A549 treated with Mapracorat at 1 μM for 4 hours (cell line): Measurements from ENCODE around the gene LRCH1. TPM values are rescaled to one million over a fixed set of nuclear protein-coding genes. Genes with fewer than 3 reads are reported as not detected.

ENCODE experiments used
- total RNA-seq: library from RNA; stranded (reverse); fragments of 200-300 nt; extraction: Qiagen RNA extraction; gene quantifications from 5 replicates; pipeline ENCODE4 v1.2.3, GENCODE V29; 2022

Gene LRCH1, protein sequence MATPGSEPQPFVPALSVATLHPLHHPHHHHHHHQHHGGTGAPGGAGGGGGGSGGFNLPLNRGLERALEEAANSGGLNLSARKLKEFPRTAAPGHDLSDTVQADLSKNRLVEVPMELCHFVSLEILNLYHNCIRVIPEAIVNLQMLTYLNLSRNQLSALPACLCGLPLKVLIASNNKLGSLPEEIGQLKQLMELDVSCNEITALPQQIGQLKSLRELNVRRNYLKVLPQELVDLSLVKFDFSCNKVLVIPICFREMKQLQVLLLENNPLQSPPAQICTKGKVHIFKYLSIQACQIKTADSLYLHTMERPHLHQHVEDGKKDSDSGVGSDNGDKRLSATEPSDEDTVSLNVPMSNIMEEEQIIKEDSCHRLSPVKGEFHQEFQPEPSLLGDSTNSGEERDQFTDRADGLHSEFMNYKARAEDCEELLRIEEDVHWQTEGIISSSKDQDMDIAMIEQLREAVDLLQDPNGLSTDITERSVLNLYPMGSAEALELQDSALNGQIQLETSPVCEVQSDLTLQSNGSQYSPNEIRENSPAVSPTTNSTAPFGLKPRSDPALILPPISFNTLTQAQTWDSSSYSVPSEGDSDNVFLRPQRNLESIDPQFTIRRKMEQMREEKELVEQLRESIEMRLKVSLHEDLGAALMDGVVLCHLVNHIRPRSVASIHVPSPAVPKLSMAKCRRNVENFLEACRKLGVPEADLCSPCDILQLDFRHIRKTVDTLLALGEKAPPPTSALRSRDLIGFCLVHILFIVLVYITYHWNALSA
- total RNA-seq: 7.4 to 9.7 TPM (median 9.4 TPM) in 5 replicates

DNA sequence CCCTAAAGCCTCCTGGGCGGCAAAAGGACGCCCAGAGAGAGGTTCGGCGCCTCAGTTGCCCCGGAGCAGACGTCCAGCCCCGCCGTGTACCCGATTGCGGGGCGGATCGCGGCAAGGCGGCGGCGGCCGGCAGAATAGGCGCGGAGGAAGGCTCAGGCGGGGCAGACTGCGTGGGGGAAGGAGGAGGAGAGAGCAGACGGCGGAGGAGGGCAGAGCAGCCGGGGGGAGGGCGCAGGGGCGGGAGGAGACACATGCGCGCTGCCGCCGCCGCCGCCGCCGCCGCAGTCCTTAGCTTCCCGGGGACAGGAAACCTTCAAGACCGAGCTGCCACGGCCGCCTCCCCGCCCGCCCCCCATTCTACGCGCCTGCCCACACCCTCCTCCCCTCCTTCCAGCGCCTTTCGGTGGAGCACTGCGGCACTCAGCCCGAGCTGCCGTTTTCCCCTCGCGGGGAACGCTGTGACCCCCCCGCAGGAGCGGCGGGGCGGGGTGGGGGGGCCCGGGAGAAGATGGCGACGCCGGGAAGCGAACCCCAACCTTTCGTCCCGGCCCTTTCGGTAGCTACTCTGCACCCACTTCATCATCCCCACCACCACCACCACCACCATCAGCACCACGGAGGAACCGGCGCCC is at the start of gene LRCH1:
Gene LRCH1, plus strand, starts transcription at position 282 of the 632 bp plus-strand sequence. Its CDS starts 227 bp downstream, at position 509.

DNA sequence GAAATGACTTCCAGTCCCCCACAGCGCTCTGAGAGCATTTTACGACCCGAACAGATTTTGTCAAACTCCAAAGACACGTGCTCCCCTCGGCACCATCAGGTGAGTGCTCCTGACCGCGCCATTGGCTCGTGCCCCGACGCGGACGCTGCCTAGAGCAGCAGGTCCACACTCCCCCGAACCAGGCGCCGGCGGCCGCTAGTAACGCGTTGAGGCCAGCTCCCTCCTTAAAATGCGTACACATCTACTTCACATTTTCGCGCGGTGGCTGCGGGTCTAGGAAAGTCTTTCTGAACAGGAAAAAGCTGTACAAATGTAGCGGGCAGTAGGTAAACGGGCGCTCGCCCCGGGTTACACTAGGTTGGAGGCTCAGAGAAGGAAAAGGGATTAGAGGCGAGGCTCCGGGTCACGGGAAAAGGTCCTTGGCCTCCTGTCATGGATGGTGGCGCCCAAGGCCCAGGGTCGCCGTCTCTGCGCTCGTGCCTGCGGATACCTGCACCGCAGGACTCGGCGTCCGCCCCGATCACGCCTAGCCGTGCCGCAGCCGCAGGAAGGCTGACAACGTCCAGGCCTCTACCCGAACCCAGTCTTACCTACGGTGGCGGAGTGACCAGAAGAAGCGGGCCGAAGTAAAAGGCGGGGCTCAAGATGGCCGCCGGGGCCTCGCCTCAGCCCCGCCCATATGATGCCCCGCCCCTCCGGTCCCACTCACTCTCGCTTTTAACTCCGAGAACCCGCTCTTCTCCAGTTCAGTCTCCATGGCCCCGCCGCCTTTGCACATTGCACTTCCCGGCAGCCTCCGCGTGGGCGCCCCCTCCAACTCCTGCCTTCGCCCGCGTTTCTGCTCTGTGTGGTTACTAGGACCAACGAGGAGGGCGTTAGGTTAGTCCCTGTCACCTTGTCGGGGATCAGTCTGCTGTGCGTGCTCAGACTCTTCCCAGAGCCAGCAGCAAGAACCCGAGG is 243.8 kb downstream of the LRCH1 start, which contains the start of gene ESD:
Gene ESD, minus strand, starts transcription at position 647 of the 960 bp plus-strand sequence. CDS start 5,748 bp downstream, outside the sequence.

Other genes starting within 250 kb of the LRCH1 start
- 0.06 to 0.22 TPM (median 0.14 TPM) in 5 replicates for gene RUBCNL, start 165.9 kb upstream of the LRCH1 start, total RNA-seq
- 81.3 to 98.6 TPM (median 89.6 TPM) in 5 replicates for gene ESD, start 244.0 kb downstream of the LRCH1 start, total RNA-seq